Measurements from ENCODE around the gene CATSPER1.

DNA sequence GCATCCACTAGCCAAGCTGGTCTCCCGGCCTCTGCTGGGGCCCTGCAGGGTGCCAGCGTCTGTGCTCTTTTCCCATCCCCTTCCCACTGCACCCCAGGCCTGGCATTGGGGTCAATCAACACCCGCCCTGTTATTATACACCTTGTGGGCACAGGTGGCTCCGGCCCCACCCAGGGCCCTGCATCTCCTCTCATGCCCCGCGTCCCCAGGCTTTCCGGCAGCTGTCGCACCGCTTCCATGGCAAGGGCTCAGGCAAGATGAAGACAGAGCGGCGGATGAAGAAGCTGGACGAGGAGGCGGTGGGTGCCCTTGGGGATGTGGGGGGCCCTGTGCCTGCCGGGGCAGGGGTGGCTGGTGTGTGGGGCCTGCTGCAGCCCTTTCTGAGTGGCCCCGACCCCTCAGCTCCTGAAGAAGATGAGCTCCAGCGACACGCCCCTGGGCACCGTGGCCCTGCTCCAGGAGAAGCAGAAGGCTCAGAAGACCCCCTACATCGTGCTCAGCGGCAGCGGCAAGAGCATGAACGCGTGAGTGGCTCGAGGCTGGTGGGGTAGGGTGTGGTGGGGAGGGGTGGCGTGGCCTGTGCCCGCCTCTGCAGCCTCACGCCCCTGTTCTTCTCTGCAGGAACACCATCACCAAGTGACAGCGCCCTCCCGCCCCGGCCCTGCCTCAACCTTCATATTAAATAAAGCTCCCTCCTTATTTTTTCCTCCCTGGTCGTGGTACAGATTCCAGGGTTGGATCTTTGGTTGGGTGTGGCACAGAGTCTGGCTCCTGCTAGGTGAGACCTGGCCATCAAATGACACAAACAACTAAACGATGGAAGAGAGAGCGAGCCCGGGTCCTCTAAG lies 47.7 kb downstream of the CATSPER1 start:
- TF ChIP-seq POLR2A (IDR thresholded peaks at IDR 0.05) (no peak), CTCF (IDR thresholded peaks at IDR 0.05) (no peak), POLR2AphosphoS5 (IDR thresholded peaks at IDR 0.05; ENCODE audit: insufficient read depth in 1 of 2, low read depth in 1 of 2) (no peak)

All from vagina (tissue), 2 donors.